ENCODE measurements around the gene SLC29A4.
"Not testable (repeated sequence)": the region's sequence is repeated elsewhere in the genome, so short reads cannot be mapped to it uniquely, and the experiment has no call there.

SLC29A4 gene

DNA sequence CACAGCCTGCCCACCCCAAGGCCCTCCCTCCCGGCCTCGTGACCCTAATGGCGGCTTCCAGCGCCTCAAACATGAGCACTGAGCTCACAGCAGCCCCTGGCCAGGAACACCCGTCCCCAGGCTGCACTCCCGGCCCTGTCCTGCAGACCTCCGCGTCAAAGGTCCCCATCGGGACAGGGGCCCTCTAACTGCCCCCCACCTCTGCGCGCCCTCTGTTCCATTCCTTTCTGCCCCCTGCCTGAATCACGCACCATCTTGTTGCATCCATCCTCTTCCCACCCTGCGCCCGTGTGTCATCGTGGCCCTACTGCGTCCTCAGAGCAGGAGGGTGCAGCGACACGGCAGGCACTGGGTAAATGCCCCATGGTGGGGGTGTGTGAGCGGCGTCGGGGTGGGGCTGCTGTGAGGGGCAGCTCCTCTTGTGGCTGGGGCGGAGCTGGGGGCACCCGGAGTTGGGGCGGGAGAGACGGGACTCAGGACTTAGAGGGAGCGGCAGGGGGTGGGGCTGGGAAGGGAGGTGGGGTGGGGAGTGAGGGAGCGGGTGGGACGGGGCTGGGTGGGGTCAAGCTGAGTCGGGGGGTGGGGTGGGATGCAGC, 13.4 kb downstream of the SLC29A4 start:
- DNase-seq (ENCODE audit: low read depth in 2 of 2): no peak

DNA sequence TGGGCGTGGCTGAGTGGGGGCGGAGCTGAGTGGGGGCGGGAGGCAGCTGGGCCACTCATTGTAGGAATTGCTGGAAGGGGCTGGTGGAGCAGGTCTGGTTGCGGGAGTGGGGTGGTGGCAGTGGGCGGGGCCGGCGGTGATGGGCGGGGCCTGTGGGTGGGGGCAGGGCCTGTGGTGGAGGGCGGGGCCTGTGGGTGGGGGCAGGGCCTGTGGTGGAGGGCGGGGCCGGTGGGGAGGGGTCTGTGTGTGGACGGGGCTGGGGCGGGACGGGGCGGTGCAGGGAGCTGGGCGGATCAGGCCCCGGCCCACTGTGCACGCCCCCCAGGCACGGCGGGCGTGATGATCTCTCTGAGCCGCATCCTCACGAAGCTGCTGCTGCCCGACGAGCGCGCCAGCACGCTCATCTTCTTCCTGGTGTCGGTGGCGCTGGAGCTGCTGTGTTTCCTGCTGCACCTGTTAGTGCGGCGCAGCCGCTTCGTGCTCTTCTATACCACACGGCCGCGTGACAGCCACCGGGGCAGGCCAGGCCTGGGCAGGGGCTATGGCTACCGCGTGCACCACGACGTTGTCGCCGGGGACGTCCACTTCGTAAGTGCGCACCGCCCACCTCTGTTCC, 14.0 kb downstream of the SLC29A4 start:
- DNase-seq (ENCODE audit: low read depth in 2 of 2): peak; percentile 38 to 61

DNA sequence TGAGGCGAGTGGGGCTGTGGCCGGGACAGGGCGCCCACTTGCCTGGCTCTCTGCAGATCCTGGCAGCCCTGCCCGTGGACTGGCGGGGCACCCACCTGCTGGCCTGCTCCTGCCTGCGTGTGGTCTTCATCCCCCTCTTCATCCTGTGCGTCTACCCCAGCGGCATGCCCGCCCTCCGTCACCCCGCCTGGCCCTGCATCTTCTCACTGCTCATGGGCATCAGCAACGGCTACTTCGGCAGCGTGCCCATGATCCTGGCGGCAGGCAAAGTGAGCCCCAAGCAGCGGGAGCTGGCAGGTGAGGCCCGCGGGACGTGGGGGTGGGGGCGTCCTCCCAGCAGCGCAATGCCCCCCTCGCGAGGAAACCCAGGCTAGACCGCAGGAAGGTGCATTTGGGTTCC, 17.6 kb downstream of the SLC29A4 start:
- no peak for DNase-seq (ENCODE audit: low read depth in 2 of 2)

DNA sequence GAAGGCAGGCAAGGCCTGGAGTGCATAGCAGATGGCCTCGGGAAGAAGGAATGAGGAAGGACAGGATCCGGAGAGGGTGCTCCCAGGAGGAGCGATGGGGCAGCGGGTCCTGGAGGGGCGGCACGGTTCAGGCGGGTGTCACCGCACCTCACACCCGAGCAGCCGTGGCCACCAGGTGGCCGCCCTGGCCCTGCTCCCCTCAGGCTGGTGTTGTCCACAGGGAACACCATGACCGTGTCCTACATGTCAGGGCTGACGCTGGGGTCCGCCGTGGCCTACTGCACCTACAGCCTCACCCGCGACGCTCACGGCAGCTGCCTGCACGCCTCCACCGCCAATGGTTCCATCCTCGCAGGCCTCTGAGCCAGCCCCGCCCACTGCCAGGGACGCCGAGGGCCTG, 19.8 kb downstream of the SLC29A4 start:
- no peak for DNase-seq (ENCODE audit: low read depth in 2 of 2)

DNA sequence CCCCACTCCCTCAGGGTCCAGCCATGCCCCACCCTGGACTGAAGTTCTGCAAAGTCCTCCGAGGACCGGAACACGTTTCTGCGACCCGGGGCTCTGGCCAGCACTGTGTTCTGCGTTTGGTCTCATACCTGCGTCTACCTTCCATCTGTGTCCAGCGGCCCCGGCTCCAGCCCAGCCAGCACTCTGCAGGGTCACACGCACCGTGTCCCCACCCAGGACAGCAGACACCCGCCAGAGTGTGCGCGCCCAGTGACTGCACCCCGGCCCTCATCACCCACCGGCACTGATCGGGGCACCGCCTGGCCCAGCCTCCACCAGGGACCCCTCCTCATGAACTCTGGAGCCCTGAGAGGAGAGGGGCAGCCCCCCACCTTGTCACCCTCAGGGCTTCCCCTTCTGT, 20.3 kb downstream of the SLC29A4 start:
- no peak for DNase-seq (ENCODE audit: low read depth in 2 of 2)

DNA sequence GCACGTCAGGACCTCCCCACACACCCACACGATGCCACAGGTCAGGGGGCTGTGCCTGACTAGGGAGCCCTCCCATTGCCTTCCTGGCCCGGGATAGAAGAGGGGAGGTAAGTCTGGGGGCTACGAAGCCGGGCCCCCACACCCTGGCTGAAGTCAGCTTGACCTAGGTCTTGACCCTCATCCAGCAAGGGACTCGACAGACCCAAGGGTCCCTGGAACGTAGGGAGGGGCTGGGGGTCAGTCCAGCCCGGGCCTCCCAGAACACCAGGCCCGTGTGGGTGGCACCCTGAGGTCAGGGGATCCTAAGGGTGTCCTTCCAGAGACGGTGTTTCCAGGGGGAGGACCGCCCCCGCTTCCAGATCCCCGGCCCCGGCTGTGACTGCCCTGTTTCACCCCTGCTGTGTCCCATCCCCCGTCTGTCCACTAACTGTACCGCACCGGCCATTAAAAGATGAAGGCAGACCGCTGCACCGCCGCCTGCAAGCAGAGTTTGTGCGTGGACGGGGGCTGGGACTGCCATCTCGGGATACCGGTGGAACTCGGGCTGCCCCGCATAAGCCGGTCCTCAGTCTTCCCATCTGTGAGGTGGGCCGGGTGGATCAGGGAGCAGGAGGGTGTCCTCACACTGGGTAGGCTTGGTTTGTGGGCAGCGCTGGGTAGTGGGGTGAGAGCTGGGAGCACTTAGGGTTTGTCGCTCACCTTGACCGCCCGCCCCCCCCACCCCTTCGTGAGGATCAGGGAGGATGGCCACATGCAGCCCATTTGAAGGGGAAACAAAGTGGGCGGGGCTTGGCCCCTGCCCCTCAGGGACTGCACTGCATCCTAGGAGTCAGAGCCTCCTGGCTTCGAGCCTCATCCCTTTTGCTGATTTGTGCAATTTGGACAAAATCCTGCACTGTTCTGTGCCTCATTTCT, 21.1 kb downstream of the SLC29A4 start:
- DNase-seq (ENCODE audit: low read depth in 2 of 2): no peak

DNA sequence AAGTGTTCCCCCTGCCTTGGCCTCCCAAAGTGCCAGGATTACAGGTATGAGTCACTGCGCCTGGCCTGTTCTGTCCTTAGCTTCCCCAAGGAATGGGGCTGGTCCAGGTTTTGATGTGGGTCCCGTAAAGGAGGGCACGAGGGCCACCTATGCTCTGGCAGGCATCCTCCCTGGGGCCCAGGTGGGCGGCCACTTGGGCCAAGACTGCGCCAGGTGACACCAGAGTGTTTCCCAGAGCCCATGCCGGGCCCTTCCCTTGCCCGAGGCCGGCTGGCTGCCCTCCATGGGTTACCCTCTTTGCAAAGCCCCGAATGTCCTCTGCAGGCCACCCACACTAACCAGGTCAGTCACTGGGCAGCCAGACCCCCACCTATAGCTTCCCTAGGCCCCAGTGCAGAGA, 22.3 kb downstream of the SLC29A4 start:
- DNase-seq (ENCODE audit: low read depth in 2 of 2): not testable (repeated sequence)

DNA sequence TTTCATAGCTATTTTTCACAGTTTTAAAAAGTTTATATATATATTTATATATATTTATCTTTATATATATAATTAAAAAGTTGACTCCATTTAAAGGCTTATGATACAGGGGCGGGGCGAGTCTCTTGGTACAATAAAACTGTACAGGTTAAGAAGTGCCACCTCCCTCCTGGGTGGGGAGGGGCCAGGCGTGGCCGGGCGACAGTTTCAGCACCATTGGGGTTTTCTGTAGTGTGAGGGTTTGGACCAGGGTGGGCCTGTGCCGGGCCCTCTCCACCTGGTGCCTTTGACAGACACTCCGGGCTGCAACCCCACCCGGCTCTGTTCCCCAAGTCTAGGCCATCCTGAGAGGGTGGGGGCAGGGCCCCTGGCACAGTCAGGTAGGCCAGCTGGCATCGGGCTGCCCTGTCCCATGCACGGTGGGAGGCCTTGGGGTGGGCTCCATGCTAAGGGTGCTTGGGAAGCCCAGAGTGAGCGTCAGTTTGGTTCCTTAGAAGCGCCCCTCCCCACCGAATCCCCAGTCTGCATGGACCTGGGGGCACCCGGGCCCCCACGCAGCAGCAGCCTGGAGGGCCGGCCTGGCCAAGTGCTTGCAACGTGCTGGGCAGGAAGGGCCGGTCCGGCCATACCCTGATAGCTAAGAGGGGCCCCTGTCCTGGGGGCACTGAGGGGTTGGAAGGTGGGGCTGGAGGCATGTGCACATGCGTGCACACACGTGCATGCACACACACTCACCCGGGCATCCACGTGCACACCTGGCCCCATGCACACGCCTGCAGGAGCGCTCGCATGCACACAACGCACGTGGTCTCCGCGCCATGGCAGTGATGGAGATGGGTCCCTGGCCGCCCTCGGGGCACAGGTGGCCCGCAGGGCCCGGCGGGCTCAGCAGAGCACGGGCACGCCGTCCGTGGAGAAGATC, 24.7 kb downstream of the SLC29A4 start:
- DNase-seq (ENCODE audit: low read depth in 2 of 2): not testable (repeated sequence)

DNA sequence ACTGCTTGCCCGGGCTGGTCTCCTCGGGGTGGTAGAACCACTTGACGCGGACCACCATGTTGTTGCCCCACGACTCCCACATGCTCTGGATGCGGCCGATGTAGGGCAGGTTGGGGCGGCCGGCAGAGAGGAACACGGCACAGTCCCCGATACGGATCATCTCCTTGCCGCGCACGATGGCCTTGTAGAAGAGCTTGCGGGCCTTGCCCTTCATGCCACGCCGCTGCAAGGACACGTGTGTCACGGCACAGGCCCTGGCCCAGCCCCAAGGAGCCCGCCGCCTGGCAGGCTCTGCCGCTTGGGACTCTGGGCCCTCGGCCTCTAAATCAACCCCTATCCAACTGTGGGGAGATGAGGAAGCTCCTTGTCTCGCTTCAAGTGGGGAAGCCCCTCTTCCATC, 26.4 kb downstream of the SLC29A4 start:
- DNase-seq (ENCODE audit: low read depth in 2 of 2): no peak

DNA sequence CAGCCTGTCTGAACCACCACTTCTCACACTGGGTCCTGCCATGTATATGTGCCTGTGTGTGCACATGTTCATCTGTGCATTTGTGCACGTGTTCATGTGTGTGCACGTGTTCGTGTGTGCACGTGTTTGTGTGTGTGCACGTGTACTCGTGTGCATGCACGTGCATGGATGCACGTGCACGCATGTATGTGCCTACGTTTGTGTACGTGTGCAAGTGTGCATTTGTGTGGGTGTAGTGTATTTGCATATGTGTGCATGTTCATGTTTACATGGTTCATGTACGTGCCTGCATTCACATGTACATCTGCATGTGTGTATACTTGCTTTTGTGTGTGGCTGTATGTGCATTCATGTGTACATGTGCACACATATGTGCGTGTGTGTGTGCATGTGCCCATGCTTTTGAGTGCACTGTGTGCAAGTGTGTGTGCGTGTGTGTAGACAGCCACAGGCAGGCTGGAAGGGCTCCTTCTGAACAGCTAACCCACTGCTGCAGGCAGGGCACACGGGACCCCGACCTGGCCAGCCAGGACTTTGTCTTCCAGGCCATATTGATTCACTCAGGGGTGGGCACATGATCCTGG, 28.2 kb downstream of the SLC29A4 start:
- no peak for DNase-seq (ENCODE audit: low read depth in 2 of 2)

DNA sequence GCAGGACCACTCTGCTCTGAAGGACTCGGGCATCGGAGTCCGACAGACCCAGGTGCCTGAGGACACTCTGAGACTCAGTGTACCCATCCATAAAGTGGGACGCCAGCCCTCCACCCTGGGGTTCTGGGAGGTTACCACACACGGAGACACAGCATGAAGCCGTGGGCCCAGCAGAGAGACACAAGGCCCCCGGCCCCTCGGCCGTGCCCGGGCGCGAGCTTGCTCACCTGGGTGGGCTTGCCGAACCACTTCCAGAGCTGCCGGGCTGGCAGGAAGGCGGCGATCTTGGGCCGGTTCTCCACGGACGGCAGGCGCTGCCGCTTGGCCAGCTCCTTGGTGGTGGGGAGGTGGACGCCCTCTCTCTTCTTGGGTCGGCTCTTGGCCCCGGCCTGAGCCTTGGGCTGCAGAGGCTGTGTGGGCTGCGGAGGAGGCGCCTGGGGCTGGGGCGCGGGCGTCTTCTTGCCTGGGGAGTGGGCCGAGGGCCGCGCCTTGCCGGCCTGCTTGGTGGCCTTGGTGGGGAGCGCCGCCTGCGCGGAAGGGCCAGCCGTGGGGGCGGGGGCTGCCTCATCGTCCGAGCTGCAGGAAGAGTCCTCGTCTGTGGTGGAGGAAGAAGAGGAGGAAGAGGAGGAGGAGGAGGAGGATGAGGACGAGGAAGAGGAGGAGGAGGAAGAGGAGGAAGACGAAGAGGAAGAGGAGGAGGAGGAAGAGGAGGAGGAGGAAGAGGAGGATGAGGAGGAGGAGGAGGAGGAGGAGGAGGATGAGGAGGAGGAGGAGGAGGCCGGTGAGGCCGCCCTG, 29.7 kb downstream of the SLC29A4 start:
- DNase-seq (ENCODE audit: low read depth in 2 of 2): not testable (repeated sequence)

DNA sequence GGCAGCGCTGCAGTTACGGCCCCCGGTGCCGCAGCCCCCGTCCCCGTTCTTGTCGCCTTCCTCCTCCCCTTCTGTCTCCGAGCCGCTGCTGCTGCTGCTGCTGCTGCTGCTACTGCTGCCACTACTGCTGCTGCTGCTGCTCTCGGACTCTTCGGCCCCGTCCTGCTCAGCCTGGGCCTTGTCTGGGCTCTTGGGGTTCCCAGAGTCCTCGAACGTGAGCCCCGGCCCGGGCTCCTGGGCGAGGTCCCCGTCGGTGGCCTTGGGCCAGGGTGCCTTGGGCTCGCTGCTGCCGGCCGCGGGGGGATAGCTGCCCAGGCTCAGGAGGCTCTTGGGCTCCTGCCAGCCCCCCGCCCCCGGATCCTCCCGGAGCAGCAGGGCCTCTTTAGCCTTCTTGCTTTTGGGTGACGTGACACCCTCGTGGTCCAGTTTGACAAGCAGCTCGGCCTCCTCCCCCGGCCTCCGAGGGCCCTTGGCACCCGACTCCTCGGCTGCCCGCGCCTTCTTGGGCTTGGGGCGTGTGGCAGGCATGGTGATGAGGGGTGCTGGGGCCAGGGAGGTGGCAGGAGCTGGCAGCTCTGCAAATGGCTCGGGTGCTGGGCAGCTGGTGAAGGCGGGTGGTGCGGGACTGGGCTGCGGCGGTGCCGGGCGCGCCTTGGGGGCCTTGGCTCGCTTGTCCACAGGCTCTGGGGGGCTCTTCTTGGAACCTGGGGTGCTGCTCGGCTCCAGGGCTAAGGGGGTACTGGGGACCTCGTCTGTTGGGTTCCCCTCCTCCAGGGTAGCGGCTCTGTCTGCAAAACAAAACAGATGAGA, 30.5 kb downstream of the SLC29A4 start:
- DNase-seq (ENCODE audit: low read depth in 2 of 2): not testable (repeated sequence)

DNA sequence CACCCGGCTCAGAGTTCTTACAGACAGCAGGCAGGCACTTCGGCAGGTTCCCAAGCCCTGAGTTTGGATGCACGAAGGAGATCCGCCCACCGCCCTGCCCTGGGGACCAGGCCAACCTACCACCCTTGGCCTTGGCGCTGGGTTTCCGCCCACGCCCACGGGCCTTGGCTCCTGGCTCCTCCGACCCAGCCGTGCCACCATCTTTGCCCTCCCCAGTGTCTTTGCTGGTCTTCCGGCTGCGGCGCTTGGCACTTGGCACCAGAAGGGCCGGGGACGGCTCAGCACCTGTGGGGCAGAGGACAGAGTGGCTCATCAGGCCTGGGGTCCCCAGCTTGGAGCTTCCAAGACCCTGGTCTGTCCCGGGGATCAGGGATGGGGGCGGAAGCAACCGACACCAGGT, 32.1 kb downstream of the SLC29A4 start:
- no peak for DNase-seq (ENCODE audit: low read depth in 2 of 2)

DNA sequence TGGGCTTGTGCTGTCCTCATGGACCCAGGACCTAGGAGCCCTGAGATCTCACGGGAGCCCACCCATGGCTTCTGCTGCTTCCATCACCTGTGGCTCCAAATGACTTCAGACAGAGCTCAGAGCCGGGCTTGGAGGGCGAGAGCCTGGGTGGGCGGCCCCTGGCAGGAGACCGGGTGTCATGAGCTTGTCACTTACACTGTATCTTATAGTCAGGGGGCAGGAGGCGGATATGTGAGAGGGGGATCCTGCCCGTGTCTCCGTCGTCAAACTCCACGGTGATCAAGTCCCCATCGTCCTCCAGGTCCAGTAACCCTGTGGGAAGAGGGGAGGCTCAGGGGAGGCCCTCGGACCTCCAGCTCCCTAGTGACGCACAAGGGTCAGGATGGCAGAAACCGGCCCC, 33.0 kb downstream of the SLC29A4 start:
- DNase-seq (ENCODE audit: low read depth in 2 of 2): no peak

DNA sequence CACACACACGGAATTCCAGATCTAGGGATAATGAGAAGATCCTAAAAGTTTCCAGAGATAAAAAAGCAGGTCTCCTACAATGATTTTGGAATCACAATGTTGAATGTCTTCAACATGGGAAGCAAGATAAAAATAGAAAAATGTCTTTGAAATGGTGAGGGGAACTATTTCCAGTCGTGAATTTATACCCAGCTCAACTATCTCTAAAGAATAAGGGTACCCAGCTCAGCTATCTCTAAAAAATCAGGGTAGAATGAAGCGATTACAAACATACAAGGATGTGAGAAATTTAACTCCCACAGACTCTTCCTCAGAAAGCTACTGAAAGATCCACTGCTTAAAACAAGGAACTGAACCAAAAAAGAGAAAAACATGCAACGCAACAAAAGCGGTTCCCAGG, 35.9 kb downstream of the SLC29A4 start:
- not testable (repeated sequence) for DNase-seq (ENCODE audit: low read depth in 2 of 2)

DNA sequence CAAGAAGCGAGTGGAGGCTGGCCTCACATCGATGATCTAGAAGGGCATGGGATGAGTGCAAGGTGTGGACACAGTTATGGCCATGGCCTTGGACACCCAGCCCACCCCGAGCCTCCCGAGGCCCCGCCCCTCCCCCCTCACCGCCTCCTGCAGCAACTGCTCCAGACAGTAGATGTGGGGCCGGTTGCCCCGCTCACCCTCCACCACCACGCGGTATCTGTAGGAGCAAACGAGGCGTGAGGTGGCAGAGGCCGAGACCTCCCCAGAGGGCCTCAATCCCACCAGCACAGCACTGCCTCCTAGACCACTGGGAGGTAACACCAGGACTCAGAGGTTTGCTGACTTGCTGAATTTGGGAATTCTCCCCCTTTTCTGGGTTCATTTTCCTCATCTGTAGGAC, 37.6 kb downstream of the SLC29A4 start:
- no peak for DNase-seq (ENCODE audit: low read depth in 2 of 2)

DNA sequence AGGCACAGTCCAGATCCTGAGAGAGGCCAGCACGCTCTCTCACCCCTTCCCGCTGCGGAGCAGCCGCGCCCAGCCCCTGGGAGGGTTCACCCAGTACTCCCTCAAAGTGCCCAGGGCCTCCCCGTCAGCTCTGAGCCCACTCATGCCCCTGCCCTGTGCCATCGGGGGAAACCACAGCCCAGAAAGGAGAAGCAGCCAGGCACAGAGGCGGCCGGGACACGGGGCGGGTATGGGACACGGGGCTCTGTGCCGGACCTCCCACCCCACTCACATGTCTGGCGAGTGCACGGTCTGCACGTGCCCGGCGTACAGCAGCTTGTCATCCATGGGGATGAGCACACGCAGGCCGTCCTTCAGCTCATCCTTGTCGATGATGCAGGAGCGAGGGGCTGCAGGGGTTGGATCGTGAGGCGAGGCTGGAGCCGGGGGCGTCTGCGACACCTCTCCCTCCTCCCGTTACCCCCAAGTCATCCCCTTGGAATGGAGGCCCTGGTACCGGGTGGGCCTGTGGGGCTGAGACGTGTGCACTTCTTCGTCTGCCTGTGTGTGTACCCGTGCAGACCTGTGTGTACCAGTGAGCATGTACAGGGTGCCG, 38.2 kb downstream of the SLC29A4 start:
- no peak for DNase-seq (ENCODE audit: low read depth in 2 of 2)

DNA sequence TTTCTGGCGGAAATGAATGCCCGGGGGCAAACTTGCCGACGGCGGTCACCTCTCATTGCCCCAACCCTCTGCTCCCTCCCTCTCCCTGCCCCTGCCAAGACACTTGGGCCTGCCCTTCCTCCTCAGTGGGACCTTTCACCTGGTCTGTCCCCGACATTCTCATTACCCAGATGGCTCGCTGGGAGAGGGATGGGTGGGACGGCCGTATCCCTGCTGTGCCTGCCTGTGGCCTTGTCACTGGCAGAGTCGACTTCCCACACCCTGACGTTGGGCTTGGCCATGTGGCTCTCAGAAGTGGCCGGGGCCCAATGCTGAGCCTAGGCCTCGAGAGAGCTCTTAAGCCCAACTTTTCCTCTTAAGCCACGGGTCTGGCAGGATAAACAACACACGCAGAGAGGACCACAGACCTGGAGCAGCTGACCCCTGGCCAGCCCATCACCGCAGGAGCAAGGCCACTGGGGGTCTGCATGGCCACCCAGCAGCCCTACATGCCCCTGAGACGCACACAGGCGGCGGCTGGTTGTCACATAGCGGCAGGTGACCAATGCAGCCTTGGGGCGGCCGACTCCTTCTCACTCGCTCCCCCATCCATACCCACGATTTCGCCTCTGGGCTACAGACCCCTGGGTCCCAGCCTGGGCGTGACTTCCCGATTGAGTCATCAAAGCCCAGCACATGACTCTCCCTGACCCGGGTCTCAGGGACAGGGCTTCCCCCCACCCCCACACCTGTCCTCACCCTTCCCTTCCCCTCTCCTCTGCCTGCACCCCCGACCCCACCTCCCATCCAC, 40.1 kb downstream of the SLC29A4 start:
- DNase-seq (ENCODE audit: low read depth in 2 of 2): no peak

Measured in stimulated activated CD8-positive, alpha-beta memory T cell treated with anti-CD3 and anti-CD28 coated beads, Interleukin-2, amount 100 ng/mL, for 1 hour (primary cell).